GM12864 (cell line): ENCODE measurements around the gene LRFN3.

Source experiments
- DNase-seq: peaks from one replicate; pipeline ENCODE4 v3.0.0-alpha.2; 2011; ENCODE audit warnings: low read depth
- H3K4me3 ChIP-seq: 2 replicates; pipeline ENCODE4 v1.5.1; 2011; ENCODE audit warnings: mild to moderate bottlenecking, low read depth, low read length, control low read depth
- TF ChIP-seq, protein P1 (sequence below): IDR thresholded peaks from 2 replicates; pipeline ENCODE4 v1.5.1; 2011; ENCODE audit warnings: low read depth, mild to moderate bottlenecking, moderate library complexity, low read length, control low read depth, inconsistent platforms; ENCODE audit errors: missing control alignments

Gene LRFN3

GRCh38 chr19:35988824-35989223 is 52.6 kb downstream of the LRFN3 start:
- TF ChIP-seq, protein P1, sequence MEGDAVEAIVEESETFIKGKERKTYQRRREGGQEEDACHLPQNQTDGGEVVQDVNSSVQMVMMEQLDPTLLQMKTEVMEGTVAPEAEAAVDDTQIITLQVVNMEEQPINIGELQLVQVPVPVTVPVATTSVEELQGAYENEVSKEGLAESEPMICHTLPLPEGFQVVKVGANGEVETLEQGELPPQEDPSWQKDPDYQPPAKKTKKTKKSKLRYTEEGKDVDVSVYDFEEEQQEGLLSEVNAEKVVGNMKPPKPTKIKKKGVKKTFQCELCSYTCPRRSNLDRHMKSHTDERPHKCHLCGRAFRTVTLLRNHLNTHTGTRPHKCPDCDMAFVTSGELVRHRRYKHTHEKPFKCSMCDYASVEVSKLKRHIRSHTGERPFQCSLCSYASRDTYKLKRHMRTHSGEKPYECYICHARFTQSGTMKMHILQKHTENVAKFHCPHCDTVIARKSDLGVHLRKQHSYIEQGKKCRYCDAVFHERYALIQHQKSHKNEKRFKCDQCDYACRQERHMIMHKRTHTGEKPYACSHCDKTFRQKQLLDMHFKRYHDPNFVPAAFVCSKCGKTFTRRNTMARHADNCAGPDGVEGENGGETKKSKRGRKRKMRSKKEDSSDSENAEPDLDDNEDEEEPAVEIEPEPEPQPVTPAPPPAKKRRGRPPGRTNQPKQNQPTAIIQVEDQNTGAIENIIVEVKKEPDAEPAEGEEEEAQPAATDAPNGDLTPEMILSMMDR = no peak
- H3K4me3 ChIP-seq = no peak overlapping the region
- no peak for DNase-seq

DNA sequence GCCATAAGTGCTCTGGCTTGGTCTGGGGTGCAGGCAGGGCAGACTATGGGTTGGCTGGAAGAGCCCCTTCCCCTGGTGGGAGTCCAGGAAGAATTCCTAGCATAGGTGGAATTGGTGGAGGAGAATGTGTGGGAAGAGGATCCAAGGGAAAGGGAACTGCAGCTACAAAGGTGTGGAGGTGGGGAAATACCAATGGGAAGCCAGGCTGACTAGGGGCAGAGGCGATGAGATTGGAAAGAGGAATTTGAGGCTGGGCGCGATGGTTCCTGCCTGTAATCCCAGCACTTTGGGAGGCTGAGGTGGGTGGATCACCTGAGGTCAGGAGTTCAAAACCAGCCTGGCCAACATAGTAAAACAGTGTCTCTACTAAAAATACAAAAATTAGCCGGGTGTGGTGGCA is 54.0 kb downstream of the LRFN3 start:
- no peak overlapping the region for H3K4me3 ChIP-seq
- no peak for DNase-seq
- TF ChIP-seq, protein P1 = no peak

GRCh38 chr19:35990771-35991730 is 54.9 kb downstream of the LRFN3 start:
- DNase-seq = no peak
- TF ChIP-seq, protein P1 = no peak
- H3K4me3 ChIP-seq = no peak overlapping the region

GRCh38 chr19:35991731-35992450 is 55.7 kb downstream of the LRFN3 start:
- no peak overlapping the region for H3K4me3 ChIP-seq
- DNase-seq = no peak
- TF ChIP-seq, protein P1 = no peak

DNA sequence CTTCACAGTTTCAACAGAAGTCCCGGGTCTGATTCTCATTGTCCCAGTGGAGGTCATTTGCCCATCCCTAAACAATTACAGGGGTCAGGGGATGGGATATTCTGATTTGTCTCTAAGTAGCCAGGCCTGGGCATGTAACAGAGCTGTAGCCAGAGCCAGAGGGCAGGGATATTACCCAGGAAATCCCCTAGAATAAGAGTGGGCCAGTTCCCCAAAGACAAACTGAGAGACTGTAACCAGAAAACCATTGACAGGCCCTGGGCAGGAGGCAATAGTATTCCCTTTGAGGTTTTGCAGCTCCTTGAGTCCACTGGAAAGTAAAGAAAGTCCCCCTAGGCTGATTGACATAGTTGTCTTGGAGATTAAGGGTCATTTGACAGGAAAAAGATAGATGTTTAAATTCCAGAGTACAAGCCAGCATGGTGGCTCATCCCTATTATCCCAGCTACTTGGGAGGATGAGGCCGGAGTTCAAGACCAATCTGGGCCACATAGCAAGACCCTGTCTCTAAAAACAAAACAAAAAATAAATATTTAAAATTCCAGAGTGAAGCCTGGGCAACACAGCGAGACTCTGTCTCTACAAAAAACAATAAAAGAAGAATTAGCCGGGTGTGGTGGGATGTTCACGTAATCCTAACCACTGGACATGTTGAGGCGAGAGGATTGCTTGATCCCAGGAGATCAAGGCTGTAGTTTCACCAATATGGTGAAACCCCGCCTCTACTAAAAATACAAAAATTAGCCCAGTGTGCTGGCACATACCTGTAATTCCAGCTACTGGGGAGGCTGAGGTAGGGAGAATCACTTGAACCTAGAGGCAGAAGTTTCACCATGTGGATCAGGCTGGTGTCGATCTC is 57.0 kb downstream of the LRFN3 start:
- no peak overlapping the region for H3K4me3 ChIP-seq
- no peak for DNase-seq
- TF ChIP-seq, protein P1 = no peak

GRCh38 chr19:35993923-35994598 is 57.9 kb downstream of the LRFN3 start:
- TF ChIP-seq, protein P1 = peak; percentile 42
- H3K4me3 ChIP-seq = peak overlapping the region; percentile 87
- no peak for DNase-seq
